WTC11 (cell line): ENCODE data around the gene MAEA. TPM values are rescaled to one million over a fixed set of nuclear protein-coding genes. Genes with fewer than 3 reads are reported as not detected.

ENCODE experiments used
- AFF4 ChIP-seq: sonication (generic); formaldehyde crosslinking; IDR thresholded peaks from 2 replicates; pipeline ENCODE4 v1.8.1; 2023; ENCODE audit warnings: mild to moderate bottlenecking, missing genetic modification reagents, borderline replicate concordance
- ATF2 ChIP-seq: sonication (generic); formaldehyde crosslinking; IDR thresholded peaks from 2 replicates; pipeline ENCODE4 v1.8.1; 2022; ENCODE audit warnings: low read depth, missing genetic modification reagents, borderline replicate concordance
- CTCF ChIP-seq: fragments of 200-600 bp; IDR thresholded peaks from 2 replicates; pipeline ENCODE4 v1.8.0; 2022; ENCODE audit warnings: antibody characterized with exemption
- E2F1 ChIP-seq: sonication (generic); formaldehyde crosslinking; IDR thresholded peaks from 2 replicates; pipeline ENCODE4 v1.8.0; 2022; ENCODE audit warnings: mild to moderate bottlenecking, missing genetic modification reagents
- IRF2 ChIP-seq: sonication (generic); formaldehyde crosslinking; IDR thresholded peaks from 2 replicates; pipeline ENCODE4 v1.8.0; 2022; ENCODE audit warnings: low read depth, missing genetic modification reagents, borderline replicate concordance
- MYBL2 ChIP-seq: sonication (generic); formaldehyde crosslinking; IDR thresholded peaks from 2 replicates; pipeline ENCODE4 v1.8.1; 2023; ENCODE audit warnings: mild to moderate bottlenecking, moderate library complexity, missing genetic modification reagents
- NFATC4 ChIP-seq: fragments of 250-450 bp; sonication (Bioruptor Pico); IDR thresholded peaks from 2 replicates; pipeline ENCODE4 v1.9.0; 2021; ENCODE audit warnings: mild to moderate bottlenecking
- NR3C1 ChIP-seq: sonication (generic); formaldehyde crosslinking; conservative IDR thresholded peaks from 2 replicates; pipeline ENCODE4 v1.8.1; 2023; ENCODE audit warnings: low read depth, mild to moderate bottlenecking, missing genetic modification reagents
- PRDM15 ChIP-seq: sonication (generic); formaldehyde crosslinking; IDR thresholded peaks from 2 replicates; pipeline ENCODE4 v1.8.0; 2022; ENCODE audit warnings: missing genetic modification reagents
- TCF7 ChIP-seq: sonication (generic); formaldehyde crosslinking; IDR thresholded peaks from 2 replicates; pipeline ENCODE4 v1.8.0; 2022; ENCODE audit warnings: mild to moderate bottlenecking, low read depth, missing genetic modification reagents, moderate library complexity
- ZNF281 ChIP-seq: sonication (generic); formaldehyde crosslinking; IDR thresholded peaks from 2 replicates; pipeline ENCODE4 v1.8.0; 2023; ENCODE audit warnings: mild to moderate bottlenecking, missing genetic modification reagents
- ZNF416 ChIP-seq: fragments of 250-450 bp; sonication (Bioruptor Pico); IDR thresholded peaks from 2 replicates; pipeline ENCODE4 v1.9.0; 2021; ENCODE audit warnings: mild to moderate bottlenecking, inconsistent platforms
- total RNA-seq: library from RNA; stranded (reverse); gene quantifications from 3 replicates; pipeline ENCODE4 v1.2.3, GENCODE V29; 2021

MAEA gene
- total RNA-seq, 1 experiment from 2014 or later = 86.9 TPM

- TF ChIP-seq ZNF281 (CRISPR knock-in tag) = no peak
- no peak for TF ChIP-seq MYBL2 (CRISPR knock-in tag)
- TF ChIP-seq NFATC4 (CRISPR knock-in tag) = no peak
- TF ChIP-seq NR3C1 = no peak
- no peak for TF ChIP-seq AFF4 (CRISPR knock-in tag)
- TF ChIP-seq ZNF416 (CRISPR knock-in tag) = no peak
- TF ChIP-seq IRF2 (CRISPR knock-in tag) = no peak
- no peak for TF ChIP-seq TCF7 (CRISPR knock-in tag)
- TF ChIP-seq ATF2 = no peak
- no peak for TF ChIP-seq CTCF
- TF ChIP-seq E2F1 (CRISPR knock-in tag) = no peak
- TF ChIP-seq PRDM15 (CRISPR knock-in tag) = no peak
- TF ChIP-seq, all 79 proteins: peak for 0
These were observed 73.8 kb downstream of the MAEA start (continued) for GRCh38 chr4:1363513-1363912.
